HG03575 (cell line): ENCODE results near the gene CTBP2.

ENCODE experiments used
- ATAC-seq: cut with Tn5 transposase; IDR thresholded peaks from one replicate; pipeline ENCODE4 v1.9.1; 2021; ENCODE audit not compliant: unreplicated experiment, insufficient number of reproducible peaks, low FRiP score; ENCODE audit errors: extremely low read depth

The CTBP2 gene

DNA sequence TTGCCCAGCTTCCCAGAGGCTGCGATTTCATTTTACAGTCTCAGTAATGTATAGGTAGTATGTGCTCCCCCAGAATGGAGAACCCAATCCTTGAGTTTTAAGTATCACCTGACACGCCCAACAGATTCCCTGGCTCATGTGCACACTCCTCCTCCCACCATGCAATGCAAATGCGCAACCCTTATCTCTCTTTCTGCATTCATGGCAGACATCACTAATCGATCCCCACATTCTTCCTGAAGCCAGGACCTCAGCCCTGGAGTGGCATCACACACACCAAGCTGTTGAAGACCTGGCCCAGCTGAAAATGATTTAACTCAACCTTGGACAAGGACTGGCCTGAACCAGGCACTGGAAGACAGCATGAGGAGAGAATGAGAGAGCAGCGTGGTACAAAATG lies 150.0 kb downstream of the CTBP2 start:
- ATAC-seq: no peak

DNA sequence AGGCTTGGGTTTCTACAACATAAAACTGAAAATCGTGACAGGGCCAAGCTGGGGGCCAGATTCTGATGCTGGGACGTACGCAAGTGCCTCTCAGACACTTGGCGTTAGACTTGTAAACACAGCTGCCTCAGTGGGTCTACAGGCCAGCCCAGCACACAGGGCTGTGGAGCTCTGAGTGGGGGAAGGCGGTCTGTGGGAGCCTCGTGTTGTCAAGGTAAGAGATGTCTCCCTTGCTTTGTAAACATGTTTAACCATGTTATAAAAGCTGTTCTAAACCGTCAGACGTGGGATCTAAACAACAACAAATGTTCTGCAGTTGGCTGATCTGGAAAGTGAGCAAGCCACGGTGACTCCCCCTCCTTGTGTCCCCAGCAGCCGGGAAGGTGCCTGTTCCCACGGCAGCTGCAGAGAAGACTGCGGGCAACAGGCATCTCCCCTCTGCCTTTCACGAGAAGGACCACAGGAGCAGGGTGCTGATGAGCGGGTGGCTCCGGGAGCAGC lies 150.7 kb downstream of the CTBP2 start:
- no peak for ATAC-seq

DNA sequence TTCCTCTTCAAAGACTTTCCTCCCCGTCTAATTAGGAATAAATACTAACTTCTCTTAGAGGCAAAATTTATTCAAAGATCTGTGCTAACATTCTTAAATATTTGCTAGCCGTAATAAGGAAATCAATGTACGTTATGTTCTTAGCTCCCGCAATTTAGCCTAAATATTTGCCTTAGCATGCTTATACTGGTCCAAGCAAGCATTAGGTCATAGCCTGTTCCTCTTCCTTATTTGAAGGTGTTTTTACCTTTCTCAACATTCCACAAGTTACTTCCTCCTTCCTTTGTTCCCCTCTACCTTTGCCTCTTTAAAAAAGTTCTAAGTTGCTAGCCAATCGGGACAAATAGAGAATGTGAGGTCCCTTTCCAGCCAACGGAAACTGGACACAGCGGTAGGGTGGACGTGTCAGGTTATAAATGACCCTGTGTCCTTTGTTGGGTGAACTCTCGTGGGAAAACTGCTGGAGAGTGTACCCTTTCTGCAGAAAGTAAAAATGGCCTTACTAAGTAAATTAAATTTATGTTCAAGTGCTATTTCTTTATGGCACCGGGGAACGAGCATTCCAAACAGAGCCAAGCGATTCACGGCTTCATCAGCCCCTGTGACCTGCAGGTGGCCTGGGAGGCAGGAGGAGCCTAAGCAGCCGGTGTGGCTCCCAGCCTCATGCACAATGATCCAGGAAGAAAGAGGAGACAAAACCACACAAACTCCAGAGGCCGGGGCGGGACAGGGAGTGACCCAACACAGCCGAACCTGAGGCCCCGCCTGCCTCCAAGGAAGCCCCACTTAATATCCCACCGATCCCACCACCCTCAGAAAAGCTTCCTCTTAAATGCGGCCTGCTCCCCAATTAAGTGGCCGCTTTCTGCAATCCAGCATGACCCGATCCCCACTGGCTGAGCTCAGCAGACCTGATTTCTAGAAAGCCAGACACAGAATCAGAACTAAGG lies 151.4 kb downstream of the CTBP2 start:
- no peak for ATAC-seq

DNA sequence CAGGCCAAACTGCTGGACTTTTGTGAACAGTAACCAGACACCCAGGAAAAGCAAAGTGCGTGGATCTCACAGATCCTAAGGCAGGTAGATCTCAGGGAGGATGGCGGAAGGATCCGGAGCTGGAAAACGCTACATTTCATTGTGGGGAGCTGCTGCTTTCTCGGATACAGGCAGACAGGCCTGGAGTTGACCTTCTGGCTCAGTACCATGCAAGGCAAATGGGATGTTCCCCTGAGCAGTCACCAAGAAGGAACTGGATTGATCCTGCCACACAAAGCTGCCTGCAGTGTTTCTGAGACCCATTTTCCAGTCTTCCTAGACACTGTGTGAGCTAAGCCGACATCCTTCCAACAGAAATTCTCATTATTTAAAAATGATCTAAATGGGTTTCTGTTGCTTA lies 152.9 kb downstream of the CTBP2 start:
- ATAC-seq: no peak

DNA sequence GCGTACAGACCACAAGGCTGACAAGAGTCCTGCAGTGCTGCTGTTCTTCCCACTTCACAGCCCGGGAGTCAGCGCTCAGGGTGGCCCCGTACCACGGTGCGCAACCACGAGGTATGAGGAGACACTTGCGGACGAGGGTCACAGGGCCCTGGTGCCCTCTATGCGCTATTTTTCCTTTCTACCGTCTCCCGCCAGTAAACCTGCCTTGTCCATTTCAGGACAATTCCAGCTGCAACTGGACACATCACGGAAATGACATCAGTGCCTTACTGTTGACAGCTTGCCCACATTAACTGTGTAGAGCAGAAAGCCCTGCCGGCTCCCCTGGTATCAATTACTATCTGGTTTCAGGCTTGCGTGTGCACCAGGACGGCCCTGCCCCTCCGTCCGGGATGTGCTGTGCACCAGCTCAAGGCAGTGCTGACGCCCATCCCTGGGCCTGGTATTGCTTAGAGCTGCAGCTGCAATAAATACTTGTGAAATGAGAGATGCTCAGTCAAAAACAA lies 153.4 kb downstream of the CTBP2 start:
- no peak for ATAC-seq

DNA sequence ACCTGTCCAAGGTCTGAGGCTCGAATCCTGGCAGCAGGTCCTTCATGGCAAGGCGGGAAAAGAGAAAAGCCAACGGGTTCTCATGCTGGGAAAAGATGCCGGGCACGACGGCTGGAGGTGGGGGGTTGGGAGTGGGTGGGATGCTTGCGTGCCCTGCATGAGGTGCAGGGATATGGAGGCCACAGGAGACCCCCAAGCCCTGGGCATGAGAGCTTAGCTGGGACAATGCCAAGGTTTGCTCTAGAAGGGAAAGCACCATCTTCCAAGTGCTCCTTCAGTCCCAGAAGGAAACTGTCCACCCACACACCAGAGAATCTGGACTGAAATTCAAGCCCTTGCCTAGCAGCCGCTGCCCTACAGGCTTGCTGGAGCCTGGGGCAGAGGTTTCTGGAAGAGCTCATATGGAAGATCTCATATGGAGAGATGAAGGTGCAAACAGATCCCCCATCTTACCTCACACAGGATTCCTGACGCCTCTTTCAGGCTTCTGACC lies 154.1 kb downstream of the CTBP2 start:
- ATAC-seq: no peak

DNA sequence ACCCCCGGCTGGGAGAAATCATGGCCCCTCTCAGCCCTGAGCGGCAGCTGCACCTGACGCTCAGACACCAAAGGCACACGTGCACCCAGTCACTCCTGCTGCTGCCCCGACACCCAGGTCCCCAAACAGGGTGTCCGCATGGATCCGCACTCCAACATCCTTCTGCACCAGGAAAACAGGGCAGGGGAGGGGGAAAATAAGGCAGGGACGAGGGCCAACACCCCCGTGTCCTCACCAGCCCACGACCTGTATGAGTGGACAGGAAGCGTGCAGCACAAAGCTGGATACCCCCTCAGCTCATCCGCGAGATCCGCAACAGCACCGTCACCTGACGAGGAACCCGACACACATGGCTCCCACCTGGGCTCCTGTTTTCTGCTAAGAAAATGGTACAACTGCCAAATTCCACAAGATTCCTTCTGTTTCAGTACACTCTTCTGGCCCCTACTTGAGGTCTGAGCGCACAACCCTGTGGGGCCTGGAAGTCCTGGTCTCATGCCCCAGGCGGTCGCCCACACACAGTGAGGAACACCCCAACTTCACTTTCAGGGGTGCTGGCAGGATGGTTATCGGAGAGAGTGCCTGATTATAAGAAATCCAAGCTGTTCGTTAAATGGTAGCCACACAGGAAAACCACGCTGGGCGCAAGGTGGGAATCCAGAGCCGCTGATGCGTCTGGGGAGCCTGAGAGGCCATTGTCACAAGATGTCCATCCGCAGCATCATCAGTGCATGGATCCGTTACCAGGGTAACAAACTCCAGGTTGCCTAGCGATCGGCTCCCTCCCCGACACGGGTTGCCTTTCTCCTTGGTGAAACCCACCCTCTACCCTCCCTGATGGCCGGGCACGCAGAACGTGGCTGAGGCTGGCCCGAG lies 154.8 kb downstream of the CTBP2 start:
- no peak for ATAC-seq

DNA sequence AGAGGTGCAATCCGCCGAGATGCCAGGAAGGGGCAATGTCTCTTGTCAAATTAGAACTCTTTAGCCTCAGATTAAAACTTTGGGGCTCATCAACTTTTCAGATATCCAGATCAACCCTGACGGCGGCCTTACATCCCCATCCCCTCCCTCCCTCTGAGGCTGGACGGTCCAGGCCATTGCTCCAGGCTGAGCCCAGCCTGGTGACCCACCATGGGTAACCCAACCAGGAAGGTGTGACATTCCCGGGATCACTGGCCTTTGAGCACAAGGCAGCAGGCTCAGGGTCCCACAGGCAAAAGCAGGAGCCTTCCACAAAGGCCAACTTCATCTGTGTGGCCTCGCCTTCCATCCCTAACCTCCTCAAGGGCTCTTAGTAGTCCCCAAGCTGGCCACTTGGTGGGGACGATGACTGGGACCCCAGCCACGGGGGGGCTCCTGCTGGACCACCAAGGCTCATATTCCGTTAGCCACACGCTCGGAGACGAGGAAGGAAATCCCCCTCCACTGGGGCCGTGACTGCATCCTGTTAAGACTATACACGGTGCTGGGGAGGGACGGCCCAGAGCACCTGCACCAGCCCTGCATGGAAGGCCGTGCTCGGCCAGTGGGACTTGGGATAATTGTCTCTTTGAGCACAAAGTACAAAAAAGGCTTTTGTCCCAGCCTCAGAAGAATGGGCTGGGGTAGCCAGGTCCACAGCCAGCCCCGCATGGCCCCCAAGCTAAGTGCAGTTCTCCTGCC lies 155.6 kb downstream of the CTBP2 start:
- ATAC-seq: no peak

DNA sequence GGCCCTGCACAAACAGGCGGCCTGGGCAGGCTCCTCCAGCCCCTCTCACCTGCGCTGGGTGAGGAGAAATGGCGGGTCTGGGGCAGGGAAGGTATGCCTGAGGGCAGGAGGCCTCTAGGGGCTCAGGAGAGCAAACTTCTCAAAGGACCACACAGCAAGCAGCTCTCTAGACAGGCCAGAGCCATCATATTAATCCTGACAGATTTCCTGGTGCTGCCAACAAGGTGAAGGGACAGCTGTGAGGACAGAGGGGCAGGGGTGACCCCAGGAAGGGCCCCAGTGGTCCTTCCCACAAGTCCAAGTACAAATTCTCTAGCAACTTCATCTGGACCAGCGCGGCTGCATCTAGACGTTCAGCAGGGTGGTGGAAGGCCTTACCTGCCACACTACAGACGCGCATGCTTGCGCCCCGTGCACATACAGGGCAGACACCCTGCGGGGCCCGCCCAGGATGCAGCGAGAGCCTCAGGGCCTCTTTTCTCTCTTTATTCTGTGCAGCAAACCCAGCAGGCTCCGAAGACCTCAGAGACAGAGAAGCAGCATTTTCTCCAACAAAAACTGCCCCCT lies 156.4 kb downstream of the CTBP2 start:
- no peak for ATAC-seq

DNA sequence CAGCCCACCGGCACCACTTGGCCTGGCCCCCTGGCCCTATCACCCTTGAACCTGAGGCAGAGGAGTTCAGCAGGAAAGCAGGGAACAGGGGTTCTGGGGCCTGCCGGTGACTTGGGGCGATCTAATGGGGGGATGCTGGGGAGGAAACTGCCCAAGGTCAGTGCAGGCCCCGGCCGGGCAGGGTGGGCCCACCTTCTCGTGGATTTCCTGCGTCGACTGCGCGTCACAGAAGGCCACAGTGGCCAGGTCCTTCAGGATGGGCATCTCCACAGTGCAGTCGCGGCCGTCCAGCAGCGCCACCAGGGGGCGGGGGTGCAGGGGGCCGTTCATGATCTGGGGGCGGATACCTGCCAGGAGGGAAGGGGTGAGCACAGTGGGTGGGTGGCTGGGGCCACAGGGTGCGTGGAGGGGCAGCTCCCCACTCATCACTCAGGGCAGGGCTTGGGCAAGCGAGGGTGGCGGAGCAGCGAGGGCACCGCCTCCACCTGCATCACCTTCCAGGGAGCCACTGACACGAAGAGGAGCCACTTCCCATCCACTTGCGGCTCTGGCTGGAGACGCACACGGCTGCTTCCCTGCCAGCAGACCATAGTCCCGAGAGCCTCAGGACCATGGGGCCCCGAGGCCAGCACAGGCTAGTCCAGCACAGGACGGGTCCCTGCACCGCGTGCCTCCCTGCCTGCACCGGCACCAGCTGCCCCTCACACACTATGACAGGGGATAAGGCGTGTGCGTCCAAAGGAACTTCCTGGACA lies 157.0 kb downstream of the CTBP2 start:
- no peak for ATAC-seq

DNA sequence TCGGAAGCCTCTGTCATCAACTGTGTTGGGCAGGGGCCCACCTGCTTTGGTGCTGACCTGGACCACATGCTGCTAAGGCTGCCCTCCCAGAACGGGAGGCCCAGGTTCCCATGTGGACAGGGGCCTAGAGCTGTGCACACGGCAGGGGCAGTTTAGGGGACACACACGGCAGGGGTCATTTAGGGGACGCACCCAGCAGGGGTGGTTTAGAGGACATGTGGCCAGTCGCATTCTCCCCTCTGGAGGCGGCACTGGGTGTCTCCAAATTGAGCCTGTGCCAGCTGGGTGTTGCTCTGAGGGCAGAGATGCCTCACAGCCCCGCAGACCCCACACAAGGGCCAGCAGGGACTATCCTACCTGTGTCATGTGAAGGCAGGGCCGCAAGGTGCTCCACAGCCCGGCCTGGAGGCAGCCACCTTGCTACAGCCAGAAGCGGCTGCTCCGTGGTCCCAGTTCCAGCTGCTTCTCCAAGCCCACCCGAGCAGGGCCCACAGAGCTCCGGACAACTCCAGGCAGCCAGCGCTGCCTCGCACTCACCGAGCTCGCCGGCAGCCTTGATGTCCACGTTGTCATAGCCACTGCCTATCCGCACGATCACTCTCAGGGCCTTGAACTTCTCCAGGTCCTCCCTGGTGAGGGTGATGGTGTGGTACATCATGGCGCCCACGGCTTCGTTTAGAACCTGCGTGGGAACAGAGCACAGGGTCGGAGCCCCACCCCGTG lies 157.8 kb downstream of the CTBP2 start:
- ATAC-seq: no peak

DNA sequence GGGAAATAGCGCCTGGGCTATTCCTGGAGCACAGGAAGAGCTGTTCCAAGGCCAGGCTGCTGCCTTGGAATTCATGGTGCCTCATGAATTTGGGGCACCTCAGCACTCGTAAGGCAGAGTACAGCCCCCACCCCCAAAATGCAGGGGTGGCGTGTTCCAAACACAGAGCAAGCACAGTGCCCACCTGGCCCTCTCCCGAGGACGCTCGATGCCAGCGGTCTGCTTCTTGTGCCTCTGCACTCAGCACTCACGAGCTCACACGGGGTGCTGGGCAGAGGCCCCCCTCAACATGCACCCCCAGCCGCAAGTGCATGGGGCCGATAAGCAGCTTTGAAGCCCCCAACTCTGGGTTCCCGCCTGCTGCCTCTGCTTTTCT lies 158.3 kb downstream of the CTBP2 start:
- ATAC-seq: no peak

DNA sequence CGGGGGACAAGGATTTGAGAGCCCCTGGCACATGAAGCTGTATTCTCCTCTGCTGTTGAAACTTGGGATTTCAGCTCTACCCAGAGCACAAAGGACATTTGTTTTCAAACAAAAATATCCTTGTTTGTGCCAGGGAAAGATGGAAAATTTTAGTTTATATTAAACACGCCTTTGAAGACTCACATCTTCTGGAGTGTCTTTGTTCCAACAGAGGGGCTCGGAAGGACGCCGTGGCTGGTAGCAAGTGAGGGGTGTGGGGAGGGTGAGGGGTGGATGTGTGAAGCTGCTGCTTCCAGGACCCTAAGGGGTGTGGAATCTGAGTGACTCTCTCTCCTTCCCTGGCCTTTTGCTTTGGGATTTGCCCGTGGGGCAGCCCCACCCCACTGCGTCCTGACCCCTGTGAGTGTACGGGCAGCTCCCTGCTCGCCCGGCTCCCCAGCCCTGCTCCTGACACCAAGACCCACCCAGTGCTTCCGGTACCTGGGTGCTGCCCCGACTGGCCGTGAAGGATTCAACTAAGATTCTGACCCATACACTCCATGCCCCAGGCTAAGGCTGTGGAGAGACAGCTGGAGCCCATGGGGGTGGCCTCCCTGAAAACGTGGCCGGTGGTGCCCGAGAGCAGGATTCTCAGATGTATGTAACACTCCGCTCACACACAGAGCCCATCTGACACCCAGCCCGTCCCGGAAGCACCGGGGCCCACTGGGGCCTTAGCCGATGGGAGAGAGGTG lies 158.9 kb downstream of the CTBP2 start:
- no peak for ATAC-seq

DNA sequence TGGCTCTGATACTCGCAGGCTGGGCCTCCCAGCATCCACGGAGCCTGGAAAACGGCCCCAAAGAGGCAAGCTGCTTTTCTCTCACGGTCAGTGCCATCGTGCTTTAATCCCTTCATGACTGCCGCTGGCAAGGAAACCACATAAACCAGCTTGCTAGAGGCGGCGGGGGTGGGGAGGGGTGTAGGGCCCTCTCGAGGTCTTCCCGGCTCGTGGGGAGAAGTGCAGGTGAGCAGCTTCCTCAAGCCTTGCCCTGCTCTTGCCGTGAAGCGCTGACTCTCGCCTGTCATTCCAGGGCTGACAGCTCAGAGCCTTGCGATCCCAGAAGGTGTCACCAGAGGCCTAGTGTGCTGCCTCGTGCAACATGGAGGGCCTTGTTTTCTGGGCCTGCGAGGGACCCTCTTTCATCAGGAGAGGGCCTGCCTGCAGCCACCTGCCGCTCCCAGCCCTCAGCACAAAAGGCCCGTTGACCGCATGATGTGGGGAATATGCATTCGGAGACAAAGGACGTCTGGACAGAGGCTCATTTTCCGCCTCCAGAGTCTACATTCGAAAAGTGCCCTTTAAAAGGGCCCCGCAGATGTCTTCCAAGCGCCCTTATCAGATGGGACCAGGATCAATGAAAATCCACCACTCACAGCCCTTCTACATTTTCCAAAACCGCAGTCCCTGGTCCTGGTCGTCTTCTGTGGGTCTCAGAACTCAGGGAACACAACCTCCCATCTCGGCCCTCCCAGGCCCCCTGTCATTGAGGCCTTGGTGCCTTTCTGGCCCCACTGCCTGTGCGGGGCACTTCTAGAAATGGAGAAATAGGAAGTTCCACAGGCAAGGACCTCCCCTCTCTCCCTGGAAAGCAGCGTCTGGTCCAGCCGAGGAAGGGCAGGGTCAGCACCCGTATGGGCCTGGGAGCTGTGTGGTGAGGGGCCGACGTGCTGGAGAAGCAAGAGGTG lies 159.7 kb downstream of the CTBP2 start:
- no peak for ATAC-seq

DNA sequence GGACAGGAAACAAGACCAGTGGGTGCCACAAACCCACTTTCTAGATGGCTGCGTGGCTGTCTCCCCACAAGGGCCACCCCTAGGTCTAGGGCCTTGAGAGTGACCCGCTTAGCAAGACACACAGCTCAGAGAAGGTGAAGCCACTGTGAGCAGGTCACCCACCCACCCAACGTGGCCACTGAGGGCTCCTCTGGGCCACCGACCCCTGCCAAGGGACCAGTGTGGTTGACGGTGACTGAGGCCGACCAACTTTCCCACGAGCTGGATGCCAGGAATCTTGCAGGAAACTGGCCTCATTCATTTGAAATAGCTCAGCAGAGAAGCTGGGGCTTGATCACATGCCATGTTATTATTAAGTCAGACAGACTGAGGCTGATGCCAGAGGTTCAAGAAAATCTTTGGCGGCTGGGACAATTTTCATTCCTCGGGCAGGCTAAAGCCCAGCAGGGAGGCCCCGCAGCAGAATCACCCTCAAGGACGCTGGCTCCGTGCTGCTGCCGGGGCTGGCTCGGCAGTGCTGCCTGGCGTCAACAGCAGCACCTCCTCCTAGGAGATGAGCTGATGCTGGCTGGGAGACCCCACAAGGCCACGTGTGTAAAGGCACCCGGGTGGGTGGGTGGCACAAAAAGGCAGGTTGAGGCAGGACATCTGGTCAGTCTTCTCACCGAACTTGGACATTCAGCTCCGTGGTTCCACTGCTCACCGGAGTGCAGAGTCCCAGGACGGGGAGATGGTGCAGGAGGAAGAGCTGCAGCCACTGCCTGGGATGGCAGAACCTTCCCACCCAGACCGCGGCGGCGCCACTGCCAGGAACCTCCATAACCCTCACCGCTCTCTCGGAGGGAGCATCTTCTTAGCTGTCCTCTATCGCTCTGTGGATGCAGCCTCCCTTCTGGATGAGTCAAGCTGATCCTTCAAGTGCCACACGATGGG lies 160.7 kb downstream of the CTBP2 start:
- ATAC-seq: no peak
